HCT116 (cell line): ENCODE results near the gene CD164. TPM values are rescaled to one million over a fixed set of nuclear protein-coding genes. Genes with fewer than 3 reads are reported as not detected.

Experiments
- ATAC-seq: fragments of 200-7000 bp; cut with Tn5 transposase; 2 replicates; pipeline ENCODE4 v1.9.1; 2020; ENCODE audit warnings: mild to moderate bottlenecking, moderate library complexity
- BruUV-seq: library from RNA; stranded (reverse); fragments of 400-500 nt; replicated peaks from 2 replicates; lab custom pipeline; 2021; lab: Mats Ljungman, UMichigan
- CTCF ChIA-PET: fragments of 300-600 bp; sonication (Branson Sonifier 250); formaldehyde crosslinking; loops from one replicate; lab custom pipeline; 2021; ENCODE audit warnings: antibody characterized with exemption; lab: Charles Lee
- POLR2A ChIA-PET: fragments of 300-600, 350-600 bp; sonication (Branson Sonifier 250); formaldehyde crosslinking; loops from one replicate; lab custom pipeline; 2021; ENCODE audit warnings: antibody characterized with exemption; lab: Charles Lee
- RAD21 ChIA-PET, 2 experiments: fragments of 300-600 bp; sonication (Branson Sonifier 250); formaldehyde crosslinking; loops; one replicate each; lab custom pipeline; 2023; ENCODE audit warnings: low total read pairs in 2 of 2; ENCODE audit not compliant: uncharacterized antibody in 2 of 2, unreplicated experiment in 2 of 2, low non-redundant PET in 1 of 2; lab: Charles Lee
- DNase-seq: peaks from one replicate; pipeline ENCODE4 v3.0.0-alpha.2; 2010; ENCODE audit warnings: low read depth, low spot score
- H2AFZ ChIP-seq: fragments of 200-600 bp; shearing (Covaris generic), sonication (generic); 2 replicates; pipeline ENCODE4 v1.6.1; 2017; ENCODE audit warnings: low read depth, mixed run types, mixed read lengths, antibody characterized with exemption, low read length; ENCODE audit not compliant: poor library complexity, severe bottlenecking
- H3K27ac ChIP-seq: 2 replicates; pipeline ENCODE4 v1.5.1; 2012; ENCODE audit warnings: low read depth, low read length
- H3K27me3 ChIP-seq: fragments of 200-600 bp; sonication (generic); 2 replicates; pipeline ENCODE4 v1.6.1; 2016; ENCODE audit warnings: mixed run types, low read length, mixed read lengths; ENCODE audit not compliant: insufficient read depth
- H3K36me3 ChIP-seq, 2 experiments: fragments of 200-500 bp in 1 of 2; fragments of 200-600 bp in 1 of 2; sonication (Bioruptor generic) in 1 of 2; sonication (generic) in 1 of 2; 2 replicates each; pipeline versions ENCODE4 v1.5.1 to v1.6.1; 2014 to 2016; ENCODE audit warnings: low read length in 2 of 2, inconsistent platforms in 1 of 2, mixed read lengths in 1 of 2, mixed run types in 1 of 2; ENCODE audit not compliant: insufficient read depth in 2 of 2, control insufficient read depth in 1 of 2
- H3K4me1 ChIP-seq, 2 experiments: fragments of 200-600 bp in 1 of 2; sonication (generic) in 1 of 2; 2 replicates each; pipeline versions ENCODE4 v1.5.1 to v1.6.1; 2012 to 2017; ENCODE audit warnings: low read length in 2 of 2, inconsistent platforms in 1 of 2, mild to moderate bottlenecking in 1 of 2, mixed read lengths in 1 of 2, mixed run types in 1 of 2, moderate library complexity in 1 of 2; ENCODE audit not compliant: insufficient read depth in 2 of 2, control insufficient read depth in 1 of 2
- H3K4me2 ChIP-seq: fragments of 200-600 bp; sonication (generic); 2 replicates; pipeline ENCODE4 v1.6.1; 2017; ENCODE audit warnings: mixed run types, low read length, mixed read lengths
- H3K4me3 ChIP-seq, 2 experiments: fragments of 200-600 bp in 1 of 2; sonication (generic) in 1 of 2; replicated peaks in 1 of 2; 2 replicates each; pipeline ENCODE4 v1.5.1; 2011 to 2016; ENCODE audit warnings: low read length in 2 of 2, control low read depth in 1 of 2, low read depth in 1 of 2, mild to moderate bottlenecking in 1 of 2, mixed read lengths in 1 of 2, mixed run types in 1 of 2
- H3K79me2 ChIP-seq: fragments of 200-600 bp; sonication (generic); 2 replicates; pipeline ENCODE4 v1.6.1; 2017; ENCODE audit warnings: mild to moderate bottlenecking, mixed run types, low read length, moderate library complexity, mixed read lengths; ENCODE audit not compliant: insufficient read depth
- H3K9ac ChIP-seq: fragments of 200-600 bp; sonication (generic); 2 replicates; pipeline ENCODE4 v1.6.1; 2016; ENCODE audit warnings: low read length, mixed read lengths
- H3K9me2 ChIP-seq: fragments of 200-600 bp; sonication (generic), shearing (Covaris generic); 2 replicates; pipeline ENCODE4 v1.6.1; 2017; ENCODE audit warnings: mixed run types, mild to moderate bottlenecking, moderate library complexity; ENCODE audit not compliant: insufficient read depth
- H3K9me3 ChIP-seq, 2 experiments: fragments of 200-500 bp in 1 of 2; fragments of 200-600 bp in 1 of 2; sonication (Bioruptor generic) in 1 of 2; sonication (generic) in 1 of 2; 2 replicates each; pipeline ENCODE4 v1.6.1; 2014 to 2017; ENCODE audit warnings: low read length in 2 of 2, mixed read lengths in 2 of 2, inconsistent platforms in 1 of 2, low read depth in 1 of 2, mild to moderate bottlenecking in 1 of 2, mixed run types in 1 of 2, moderate library complexity in 1 of 2; ENCODE audit not compliant: control insufficient read depth in 1 of 2, insufficient read depth in 1 of 2
- H4K20me1 ChIP-seq: fragments of 200-600 bp; sonication (generic), shearing (Covaris generic); 2 replicates; pipeline ENCODE4 v1.6.1; 2017; ENCODE audit warnings: mixed run types, mild to moderate bottlenecking, moderate library complexity; ENCODE audit not compliant: insufficient read depth
- ELF1 ChIP-seq: IDR thresholded peaks from 2 replicates; pipeline ENCODE4 v1.6.1; 2012; ENCODE audit warnings: low read depth, borderline replicate concordance
- EZH2phosphoT487 ChIP-seq: fragments of 200-600 bp; IDR thresholded peaks from 2 replicates; pipeline ENCODE4 v1.6.1; 2018; ENCODE audit warnings: antibody characterized with exemption, borderline replicate concordance
- JUND ChIP-seq: IDR thresholded peaks from 2 replicates; pipeline ENCODE4 v1.6.1; 2012
- POLR2AphosphoS5 ChIP-seq: IDR thresholded peaks from 2 replicates; pipeline ENCODE4 v1.6.1; 2011; ENCODE audit warnings: mild to moderate bottlenecking, low read depth, low read length, moderate library complexity
- SP1 ChIP-seq: IDR thresholded peaks from 2 replicates; pipeline ENCODE4 v1.6.1; 2012; ENCODE audit warnings: low read depth
- SRF ChIP-seq: IDR thresholded peaks from 2 replicates; pipeline ENCODE4 v1.6.1; 2012; ENCODE audit warnings: low read depth
- TCF7L2 ChIP-seq: IDR thresholded peaks from 2 replicates; pipeline ENCODE4 v1.7.0; 2011; ENCODE audit warnings: borderline replicate concordance, inconsistent platforms; ENCODE audit not compliant: insufficient read depth, insufficient read length; ENCODE audit errors: extremely low read depth
- YY1 ChIP-seq: IDR thresholded peaks from 2 replicates; pipeline ENCODE4 v1.6.1; 2011; ENCODE audit warnings: low read length, low read depth, moderate library complexity, mild to moderate bottlenecking; ENCODE audit not compliant: insufficient replicate concordance; ENCODE audit errors: extremely low read depth
- ZFX ChIP-seq: fragments of 450-650 bp; IDR thresholded peaks from 2 replicates; pipeline ENCODE4 v1.6.1; 2017
- ZNF274 ChIP-seq: fragments of 200-500 bp; sonication (Bioruptor generic); IDR thresholded peaks from 2 replicates; pipeline ENCODE4 v1.6.1; 2014; ENCODE audit warnings: mild to moderate bottlenecking, low read depth, low read length, inconsistent platforms
- intact Hi-C: fragments of 100-400 bp; cut with micrococcal nuclease; formaldehyde crosslinking; loops from 2 replicates; pipeline ENCODE4 v1.10.0; 2022
- total RNA-seq: library from RNA; stranded (reverse); gene quantifications from one replicate; pipeline ENCODE4 v1.2.1, GENCODE V29; 2021; ENCODE audit not compliant: unreplicated experiment
- TF ChIP-seq, protein P1 (sequence below): IDR thresholded peaks from 2 replicates; pipeline ENCODE4 v1.6.1; 2012
- TF ChIP-seq, protein P2 (sequence below): IDR thresholded peaks from 2 replicates; pipeline ENCODE4 v1.6.1; 2012

Gene CD164
- total RNA-seq, 1 experiment from 2014 or later: 171 TPM

- intact Hi-C loops: no loop called here
- TF ChIP-seq POLR2AphosphoS5: no peak
- no peak for TF ChIP-seq ELF1
- no peak for TF ChIP-seq JUND
- TF ChIP-seq EZH2phosphoT487: no peak
- TF ChIP-seq ZNF274: no peak
- TF ChIP-seq SP1: no peak
- TF ChIP-seq YY1: no peak
- TF ChIP-seq, protein P1, sequence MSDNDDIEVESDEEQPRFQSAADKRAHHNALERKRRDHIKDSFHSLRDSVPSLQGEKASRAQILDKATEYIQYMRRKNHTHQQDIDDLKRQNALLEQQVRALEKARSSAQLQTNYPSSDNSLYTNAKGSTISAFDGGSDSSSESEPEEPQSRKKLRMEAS: no peak
- TF ChIP-seq TCF7L2: no peak
- no peak for TF ChIP-seq SRF
- TF ChIP-seq ZFX: no peak
- ChIA-PET RAD21 (no interaction called here), POLR2A (no interaction called here), CTCF (no interaction called here)
- no peak overlapping the region for H3K9ac ChIP-seq
- peaks cover 3 to 48% of the 10 kb centered on the region in 2 experiments; a peak in 3 of 4 replicates for H3K36me3 ChIP-seq
- BruUV-seq: no TSS peak
- no peaks in the 10 kb centered on the region for H3K9me2 ChIP-seq
- peaks cover 8 to 9% of the 10 kb centered on the region in 2 experiments; a peak in 2 of 4 replicates for H3K9me3 ChIP-seq
- ATAC-seq: no peak
- H3K79me2 ChIP-seq: peaks cover 8% of the 10 kb centered on the region
- DNase-seq: no peak
- H3K4me1 ChIP-seq: no peaks in the 10 kb centered on the region
- H3K4me3 ChIP-seq: no peak overlapping the region
- H2AFZ ChIP-seq: no peak overlapping the region
- H4K20me1 ChIP-seq: no peaks in the 10 kb centered on the region
- H3K4me2 ChIP-seq: no peak overlapping the region
- no peaks in the 10 kb centered on the region for H3K27me3 ChIP-seq
- no peak overlapping the region for H3K27ac ChIP-seq
Measured at GRCh38 chr6:109358204-109358603, 24.1 kb downstream of the CD164 start.

DNA sequence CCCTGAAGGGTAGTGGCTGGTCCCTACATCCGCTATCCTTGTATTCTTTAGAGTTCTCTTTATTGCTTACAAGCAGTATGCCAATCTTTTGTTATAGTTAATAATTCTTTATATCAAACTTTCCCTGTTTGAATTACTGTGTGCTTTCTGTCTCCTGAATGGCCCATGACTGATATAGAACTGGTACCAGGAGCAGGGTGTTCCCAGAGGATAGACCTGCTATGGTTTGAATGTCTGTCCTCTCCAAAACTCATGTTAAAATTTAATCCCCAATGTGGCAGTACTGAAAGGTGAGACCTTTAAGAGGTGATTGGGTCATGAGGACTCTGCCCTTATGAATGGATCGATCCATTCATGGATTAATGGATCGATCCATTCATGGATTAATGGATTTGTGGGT is 26.0 kb downstream of the CD164 start:
- RAD21 ChIA-PET: no interaction called here
- Histone ChIP-seq H3K36me3 (peaks cover 0 to 37% of the 10 kb centered on the region in 2 experiments; a peak in 3 of 4 replicates), H3K9ac (no peak overlapping the region), H3K9me3 (peaks cover 8 to 9% of the 10 kb centered on the region in 2 experiments; a peak in 2 of 4 replicates), H3K4me1 (peaks cover 0 to 7% of the 10 kb centered on the region in 2 experiments; a peak in 1 of 4 replicates), H2AFZ (no peak overlapping the region), H3K79me2 (no peaks in the 10 kb centered on the region), H3K9me2 (no peaks in the 10 kb centered on the region), H4K20me1 (no peaks in the 10 kb centered on the region), H3K4me3 (no peak overlapping the region), H3K4me2 (no peak overlapping the region), H3K27ac (no peak overlapping the region)
- no TSS peak for BruUV-seq
- CTCF ChIA-PET: no interaction called here
- intact Hi-C loops: no loop called here
- POLR2A ChIA-PET: no interaction called here
- no peak for DNase-seq
- TF ChIP-seq, protein P2, sequence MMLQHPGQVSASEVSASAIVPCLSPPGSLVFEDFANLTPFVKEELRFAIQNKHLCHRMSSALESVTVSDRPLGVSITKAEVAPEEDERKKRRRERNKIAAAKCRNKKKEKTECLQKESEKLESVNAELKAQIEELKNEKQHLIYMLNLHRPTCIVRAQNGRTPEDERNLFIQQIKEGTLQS: no peak
- TF ChIP-seq EZH2phosphoT487: no peak
- TF ChIP-seq, all 23 proteins: peak for 0
- no peaks in the 10 kb centered on the region for H3K27me3 ChIP-seq
- no peak for ATAC-seq
